ENCODE measurements around the gene ARHGEF28.

ARHGEF28 gene

DNA sequence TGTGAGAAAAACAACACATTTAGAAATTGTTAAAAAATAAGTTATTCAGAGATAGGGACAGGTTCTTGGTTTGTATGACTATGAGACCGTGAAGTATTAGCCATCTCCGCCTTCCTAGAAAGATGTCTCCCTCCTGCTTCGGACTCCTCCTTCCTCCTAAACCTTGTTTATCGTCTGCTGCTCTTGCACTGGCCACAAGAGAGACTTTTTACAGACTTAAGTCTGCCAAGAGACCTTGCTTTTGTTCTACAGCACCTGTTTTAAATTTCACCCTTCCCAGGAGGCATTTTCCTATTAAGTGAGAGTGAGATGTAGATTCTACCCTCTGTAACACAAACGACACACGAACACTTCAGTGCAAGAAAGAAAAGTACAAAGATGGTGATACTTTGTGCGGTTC is 274.6 kb downstream of the ARHGEF28 start:
- Histone ChIP-seq H3K27ac (ENCODE audit: low read length) (no peak overlapping the region), H2AFZ (ENCODE audit: low read length) (no peak overlapping the region)
- DNase-seq, result no peak

DNA sequence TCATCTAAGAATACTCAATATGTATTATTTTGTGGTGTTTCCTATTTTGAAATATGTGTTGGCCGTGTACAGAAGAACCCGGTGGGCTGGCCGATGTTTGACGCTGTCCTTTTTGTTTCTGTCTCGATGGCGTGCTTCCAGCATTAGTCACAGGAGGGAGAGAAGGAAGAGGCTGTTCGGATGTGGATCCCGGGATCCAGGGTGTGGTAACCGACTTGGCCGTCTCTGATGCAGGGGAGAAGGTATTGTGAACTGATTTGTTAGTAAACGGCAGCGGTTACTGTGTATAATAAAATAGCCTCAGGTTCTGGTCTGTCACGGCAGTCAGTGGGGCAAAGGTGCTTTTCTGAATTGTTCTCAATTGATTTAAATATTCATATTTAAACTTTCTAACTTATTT is 275.0 kb downstream of the ARHGEF28 start:
- H3K9ac ChIP-seq (ENCODE audit: low read length), result no peak overlapping the region

More for the DNA sequence above, 274.6 kb downstream of the ARHGEF28 start:
- H3K79me2 ChIP-seq (ENCODE audit: low read length), result no peaks in the 10 kb centered on the region
- no peak for TF ChIP-seq EZH2 (optimal IDR thresholded peaks at IDR 0.05; ENCODE audit: low read depth, low read length)
- TF ChIP-seq EZH2phosphoT487 (IDR thresholded peaks at IDR 0.05; ENCODE audit: low read length), result no peak
- TF ChIP-seq, protein P1, sequence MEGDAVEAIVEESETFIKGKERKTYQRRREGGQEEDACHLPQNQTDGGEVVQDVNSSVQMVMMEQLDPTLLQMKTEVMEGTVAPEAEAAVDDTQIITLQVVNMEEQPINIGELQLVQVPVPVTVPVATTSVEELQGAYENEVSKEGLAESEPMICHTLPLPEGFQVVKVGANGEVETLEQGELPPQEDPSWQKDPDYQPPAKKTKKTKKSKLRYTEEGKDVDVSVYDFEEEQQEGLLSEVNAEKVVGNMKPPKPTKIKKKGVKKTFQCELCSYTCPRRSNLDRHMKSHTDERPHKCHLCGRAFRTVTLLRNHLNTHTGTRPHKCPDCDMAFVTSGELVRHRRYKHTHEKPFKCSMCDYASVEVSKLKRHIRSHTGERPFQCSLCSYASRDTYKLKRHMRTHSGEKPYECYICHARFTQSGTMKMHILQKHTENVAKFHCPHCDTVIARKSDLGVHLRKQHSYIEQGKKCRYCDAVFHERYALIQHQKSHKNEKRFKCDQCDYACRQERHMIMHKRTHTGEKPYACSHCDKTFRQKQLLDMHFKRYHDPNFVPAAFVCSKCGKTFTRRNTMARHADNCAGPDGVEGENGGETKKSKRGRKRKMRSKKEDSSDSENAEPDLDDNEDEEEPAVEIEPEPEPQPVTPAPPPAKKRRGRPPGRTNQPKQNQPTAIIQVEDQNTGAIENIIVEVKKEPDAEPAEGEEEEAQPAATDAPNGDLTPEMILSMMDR (IDR thresholded peaks at IDR 0.05; ENCODE audit: low read length), result no peak
- no peaks in the 10 kb centered on the region for H4K20me1 ChIP-seq (ENCODE audit: insufficient read depth, low read length)
- no peak overlapping the region for H3K4me3 ChIP-seq (ENCODE audit: low read length)
- H3F3A ChIP-seq (ENCODE audit: insufficient read depth, low read length), result peaks cover 3% of the 10 kb centered on the region; the same call in 1 of the 2 replicates
- H3K36me3 ChIP-seq (replicated peaks; ENCODE audit: insufficient read depth, low read length), result no peaks in the 10 kb centered on the region
- no peaks in the 10 kb centered on the region for H3K9me2 ChIP-seq (replicated peaks; ENCODE audit: insufficient read depth, low read length)
- H3K9ac ChIP-seq (ENCODE audit: low read length), result no peak overlapping the region
- H3K27me3 ChIP-seq (replicated peaks; ENCODE audit: insufficient read depth, low read length), result no peaks in the 10 kb centered on the region
- no peak overlapping the region for H3K4me2 ChIP-seq (ENCODE audit: low read depth, low read length)
- H3K9me3 ChIP-seq (replicated peaks; ENCODE audit: insufficient read depth, low read length), result no peaks in the 10 kb centered on the region
- H3K4me1 ChIP-seq (ENCODE audit: low read length), result peaks cover 13% of the 10 kb centered on the region

DNA sequence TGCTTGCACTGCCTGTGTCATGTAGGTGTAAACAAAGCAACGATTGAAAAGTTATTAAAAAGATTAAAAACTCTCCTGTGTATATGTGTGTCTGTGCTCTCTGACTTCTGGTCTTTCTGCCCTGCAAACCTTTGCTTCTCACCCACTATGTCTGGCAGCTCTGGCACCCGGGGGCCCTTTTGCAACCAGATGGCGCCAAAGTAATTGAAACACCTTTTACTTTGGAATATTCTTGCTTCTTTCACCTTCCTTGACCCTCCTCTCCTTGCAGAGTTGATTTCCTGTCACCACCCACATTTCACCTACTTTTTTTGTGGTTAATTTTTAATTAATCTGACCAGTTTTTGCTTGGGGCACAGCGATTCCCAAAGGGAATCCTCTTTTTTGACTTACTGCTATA is 275.5 kb downstream of the ARHGEF28 start:
- no peak overlapping the region for H3K4me2 ChIP-seq (ENCODE audit: low read depth, low read length)
- H3K27ac ChIP-seq (ENCODE audit: low read length), result no peak overlapping the region
- H3K79me2 ChIP-seq (ENCODE audit: low read length), result no peaks in the 10 kb centered on the region
- H3K27me3 ChIP-seq (replicated peaks; ENCODE audit: insufficient read depth, low read length), result no peaks in the 10 kb centered on the region
- no peak overlapping the region for H3K9ac ChIP-seq (ENCODE audit: low read length)
- H3K36me3 ChIP-seq (replicated peaks; ENCODE audit: insufficient read depth, low read length), result no peaks in the 10 kb centered on the region
- no peak overlapping the region for H3K4me3 ChIP-seq (ENCODE audit: low read length)
- H3F3A ChIP-seq (ENCODE audit: insufficient read depth, low read length), result peaks cover 3% of the 10 kb centered on the region; the same call in 1 of the 2 replicates
- H2AFZ ChIP-seq (ENCODE audit: low read length), result no peak overlapping the region
- TF ChIP-seq EZH2phosphoT487 (IDR thresholded peaks at IDR 0.05; ENCODE audit: low read length), result no peak
- TF ChIP-seq, protein P1 (IDR thresholded peaks at IDR 0.05; ENCODE audit: low read length), result peak; percentile 31
- peak; percentile 33 for DNase-seq
- H4K20me1 ChIP-seq (ENCODE audit: insufficient read depth, low read length), result no peaks in the 10 kb centered on the region
- H3K9me3 ChIP-seq (replicated peaks; ENCODE audit: insufficient read depth, low read length), result no peaks in the 10 kb centered on the region
- H3K4me1 ChIP-seq (ENCODE audit: low read length), result peaks cover 13% of the 10 kb centered on the region
- no peaks in the 10 kb centered on the region for H3K9me2 ChIP-seq (replicated peaks; ENCODE audit: insufficient read depth, low read length)

More for the DNA sequence above, 275.0 kb downstream of the ARHGEF28 start:
- Histone ChIP-seq H3K9me3 (replicated peaks; ENCODE audit: insufficient read depth, low read length) (no peaks in the 10 kb centered on the region), H3K4me3 (ENCODE audit: low read length) (no peak overlapping the region), H3K79me2 (ENCODE audit: low read length) (no peaks in the 10 kb centered on the region), H3K4me2 (ENCODE audit: low read depth, low read length) (no peak overlapping the region), H2AFZ (ENCODE audit: low read length) (no peak overlapping the region), H3K9me2 (replicated peaks; ENCODE audit: insufficient read depth, low read length) (no peaks in the 10 kb centered on the region), H3K36me3 (replicated peaks; ENCODE audit: insufficient read depth, low read length) (no peaks in the 10 kb centered on the region), H3K27me3 (replicated peaks; ENCODE audit: insufficient read depth, low read length) (no peaks in the 10 kb centered on the region), H3K27ac (ENCODE audit: low read length) (no peak overlapping the region), H4K20me1 (ENCODE audit: insufficient read depth, low read length) (no peaks in the 10 kb centered on the region), H3K4me1 (ENCODE audit: low read length) (peaks cover 13% of the 10 kb centered on the region), H3F3A (ENCODE audit: insufficient read depth, low read length) (peaks cover 3% of the 10 kb centered on the region; the same call in 1 of the 2 replicates)
- DNase-seq, result no peak
- TF ChIP-seq, protein P1 (IDR thresholded peaks at IDR 0.05; ENCODE audit: low read length), result no peak
- TF ChIP-seq EZH2 (optimal IDR thresholded peaks at IDR 0.05; ENCODE audit: low read depth, low read length) (no peak), EZH2phosphoT487 (IDR thresholded peaks at IDR 0.05; ENCODE audit: low read length) (no peak)
